AG09319 (cell line): ENCODE results near the gene LRRC34.

Source experiments
- DNase-seq: peaks from one replicate; pipeline ENCODE4 v3.0.0-alpha.2; 2010; ENCODE audit warnings: low read depth; ENCODE audit errors: extremely low read depth
- TF ChIP-seq, protein P1 (sequence below): IDR thresholded peaks from 2 replicates; pipeline ENCODE4 v1.5.1; 2011; ENCODE audit warnings: low read depth, mild to moderate bottlenecking, inconsistent platforms, low read length, moderate library complexity

LRRC34 gene

DNA sequence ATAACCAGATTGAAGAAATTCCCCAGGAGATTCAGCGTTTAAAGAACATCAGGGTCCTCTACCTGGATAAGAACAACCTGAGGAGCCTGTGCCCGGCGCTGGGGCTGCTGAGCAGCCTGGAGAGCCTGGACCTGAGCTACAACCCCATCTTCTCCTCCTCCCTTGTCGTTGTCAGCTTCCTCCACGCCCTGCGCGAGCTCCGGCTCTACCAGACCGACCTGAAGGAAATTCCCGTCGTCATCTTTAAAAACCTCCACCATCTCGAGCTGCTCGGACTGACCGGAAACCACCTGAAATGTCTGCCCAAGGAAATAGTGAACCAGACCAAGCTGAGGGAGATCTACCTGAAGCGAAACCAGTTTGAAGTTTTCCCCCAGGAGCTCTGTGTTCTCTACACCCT lies 9.4 kb upstream of the LRRC34 start:
- no peak for DNase-seq
- TF ChIP-seq, protein P1, sequence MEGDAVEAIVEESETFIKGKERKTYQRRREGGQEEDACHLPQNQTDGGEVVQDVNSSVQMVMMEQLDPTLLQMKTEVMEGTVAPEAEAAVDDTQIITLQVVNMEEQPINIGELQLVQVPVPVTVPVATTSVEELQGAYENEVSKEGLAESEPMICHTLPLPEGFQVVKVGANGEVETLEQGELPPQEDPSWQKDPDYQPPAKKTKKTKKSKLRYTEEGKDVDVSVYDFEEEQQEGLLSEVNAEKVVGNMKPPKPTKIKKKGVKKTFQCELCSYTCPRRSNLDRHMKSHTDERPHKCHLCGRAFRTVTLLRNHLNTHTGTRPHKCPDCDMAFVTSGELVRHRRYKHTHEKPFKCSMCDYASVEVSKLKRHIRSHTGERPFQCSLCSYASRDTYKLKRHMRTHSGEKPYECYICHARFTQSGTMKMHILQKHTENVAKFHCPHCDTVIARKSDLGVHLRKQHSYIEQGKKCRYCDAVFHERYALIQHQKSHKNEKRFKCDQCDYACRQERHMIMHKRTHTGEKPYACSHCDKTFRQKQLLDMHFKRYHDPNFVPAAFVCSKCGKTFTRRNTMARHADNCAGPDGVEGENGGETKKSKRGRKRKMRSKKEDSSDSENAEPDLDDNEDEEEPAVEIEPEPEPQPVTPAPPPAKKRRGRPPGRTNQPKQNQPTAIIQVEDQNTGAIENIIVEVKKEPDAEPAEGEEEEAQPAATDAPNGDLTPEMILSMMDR: no peak

DNA sequence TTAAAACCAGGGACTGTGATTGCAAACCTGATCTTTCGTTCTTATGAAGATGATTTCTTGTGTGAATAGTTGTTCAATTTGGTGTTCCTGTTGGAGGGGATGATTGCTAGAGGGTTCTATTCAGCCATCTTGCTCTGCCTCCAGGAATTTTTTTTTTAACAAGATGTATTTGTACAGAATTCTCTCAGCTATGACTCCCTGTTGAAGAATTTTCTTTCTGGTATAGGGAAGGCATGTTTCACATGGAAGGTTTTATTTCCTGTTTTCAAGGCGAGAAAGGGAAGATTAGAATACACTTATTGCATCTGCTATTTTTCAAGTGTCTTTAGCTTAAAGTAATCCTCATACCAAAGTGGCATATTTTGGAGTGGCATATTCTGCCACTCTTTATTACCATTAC lies 5.6 kb upstream of the LRRC34 start:
- TF ChIP-seq, protein P1: no peak
- DNase-seq: no peak

DNA sequence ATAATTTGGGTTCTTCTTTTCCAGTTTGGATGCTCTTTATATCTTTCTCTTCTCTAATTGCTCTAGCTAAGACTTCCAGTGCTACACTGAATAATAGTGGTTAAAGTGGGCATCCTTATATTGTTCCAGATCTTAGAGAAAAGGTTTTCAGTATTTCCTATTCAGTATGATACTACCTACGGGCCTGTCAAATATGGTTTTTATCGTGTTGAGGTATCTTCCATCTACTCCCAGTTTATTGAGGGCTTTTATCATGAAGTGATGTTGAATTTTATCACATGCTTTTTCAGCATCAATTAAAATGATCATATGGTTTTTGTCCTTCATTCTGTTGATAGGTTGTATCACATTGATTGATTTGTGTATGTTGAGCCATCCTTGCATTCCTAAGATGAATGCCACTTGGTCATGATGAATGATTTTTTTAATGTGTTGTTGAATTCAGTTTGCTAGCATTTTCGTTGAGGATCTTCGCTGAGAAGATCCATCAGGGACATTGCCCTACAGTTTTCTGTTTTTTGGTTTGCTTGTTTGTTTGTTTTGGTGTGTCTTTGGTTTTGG lies 3.0 kb upstream of the LRRC34 start:
- TF ChIP-seq, protein P1: no peak
- no peak for DNase-seq

- no peak for DNase-seq
- TF ChIP-seq, protein P1: peak; percentile 30
Observed at GRCh38 chr3:169813757-169814517, 1.2 kb upstream of the LRRC34 start.

GRCh38 chr3:169813278-169813677 lies 574 bp upstream of the LRRC34 start:
- no peak for DNase-seq
- TF ChIP-seq, protein P1: no peak

GRCh38 chr3:169811631-169812331 lies 923 bp downstream of the LRRC34 start:
- no peak for DNase-seq
- TF ChIP-seq, protein P1: no peak

DNA sequence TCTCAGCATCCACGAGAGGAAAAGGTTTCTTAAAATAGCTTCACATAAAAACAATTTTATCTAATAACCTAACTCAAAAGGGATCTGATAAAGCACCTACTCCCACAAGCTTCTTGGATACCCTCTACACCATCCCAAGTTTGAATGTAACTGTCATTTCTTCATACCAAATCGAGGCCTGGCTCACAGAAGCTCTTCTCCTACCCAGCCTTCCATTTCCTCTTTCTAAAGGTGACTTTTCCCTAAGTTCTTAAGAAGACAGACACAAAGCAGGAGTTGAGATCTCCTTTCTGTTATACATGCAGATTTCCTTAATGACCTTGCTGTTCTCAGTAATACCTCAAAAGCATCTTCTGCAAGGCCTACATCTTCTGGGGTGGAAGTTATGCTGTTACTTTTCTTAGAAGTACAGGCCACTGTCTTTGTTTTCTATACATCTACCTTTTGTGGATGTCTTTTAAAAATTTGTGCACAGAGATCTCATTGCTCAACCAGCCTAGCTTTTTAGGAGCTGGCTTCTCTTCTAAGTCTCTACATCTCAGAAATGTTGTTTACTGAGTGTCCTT lies 3.4 kb downstream of the LRRC34 start:
- DNase-seq: no peak

More for the DNA sequence above, 3.4 kb downstream of the LRRC34 start:
- TF ChIP-seq, protein P1: no peak
